Calu3 (cell line): ENCODE data around the gene AKAP12. TPM values are rescaled to one million over a fixed set of nuclear protein-coding genes. Genes with fewer than 3 reads are reported as not detected.

ENCODE experiments used
- BruUV-seq: library from RNA; stranded (reverse); fragments of 400-500 nt; replicated peaks from 2 replicates; lab custom pipeline; 2021; lab: Mats Ljungman, UMichigan
- CTCF ChIA-PET: fragments of 300-600 bp; sonication (Branson Sonifier 250); formaldehyde crosslinking; loops from one replicate; lab custom pipeline; 2022; ENCODE audit warnings: antibody characterized with exemption; lab: Charles Lee
- DNase-seq: peaks from one replicate; pipeline ENCODE4 v3.0.0; 2022
- H3K27ac Mint-ChIP-seq: one replicate; pipeline ENCODE4 v1.8.0; 2022; ENCODE audit warnings: mixed read lengths; ENCODE audit not compliant: unreplicated experiment
- H3K27me3 Mint-ChIP-seq: one replicate; pipeline ENCODE4 v1.8.0; 2022; ENCODE audit warnings: mixed read lengths; ENCODE audit not compliant: unreplicated experiment
- H3K36me3 Mint-ChIP-seq: one replicate; pipeline ENCODE4 v1.8.0; 2022; ENCODE audit warnings: mild to moderate bottlenecking, moderate library complexity, mixed read lengths; ENCODE audit not compliant: insufficient read depth, unreplicated experiment
- H3K4me1 Mint-ChIP-seq: one replicate; pipeline ENCODE4 v1.8.0; 2022; ENCODE audit warnings: mild to moderate bottlenecking, low read depth, mixed read lengths; ENCODE audit not compliant: unreplicated experiment
- H3K4me3 Mint-ChIP-seq: one replicate; pipeline ENCODE4 v1.8.0; 2022; ENCODE audit warnings: mild to moderate bottlenecking, low read depth, moderate library complexity, mixed read lengths; ENCODE audit not compliant: unreplicated experiment
- H3K9me3 Mint-ChIP-seq: one replicate; pipeline ENCODE4 v1.8.0; 2022; ENCODE audit warnings: low read depth, mixed read lengths; ENCODE audit not compliant: unreplicated experiment
- intact Hi-C: fragments of 100-400 bp; cut with micrococcal nuclease; formaldehyde crosslinking; loops from one replicate; pipeline ENCODE4 v1.10.0; 2022; ENCODE audit not compliant: unreplicated experiment
- total RNA-seq: library from RNA; stranded (reverse); gene quantifications from 2 replicates; pipeline ENCODE4 v1.2.3, GENCODE V29; 2022
- TF ChIP-seq, protein P1 (sequence below): fragments of 200-600 bp; IDR thresholded peaks from one replicate; pipeline ENCODE4 v1.8.0; 2022; ENCODE audit warnings: antibody characterized with exemption; ENCODE audit not compliant: unreplicated experiment

Gene AKAP12
- total RNA-seq, 1 experiment from 2014 or later, result 31.8 TPM

DNA sequence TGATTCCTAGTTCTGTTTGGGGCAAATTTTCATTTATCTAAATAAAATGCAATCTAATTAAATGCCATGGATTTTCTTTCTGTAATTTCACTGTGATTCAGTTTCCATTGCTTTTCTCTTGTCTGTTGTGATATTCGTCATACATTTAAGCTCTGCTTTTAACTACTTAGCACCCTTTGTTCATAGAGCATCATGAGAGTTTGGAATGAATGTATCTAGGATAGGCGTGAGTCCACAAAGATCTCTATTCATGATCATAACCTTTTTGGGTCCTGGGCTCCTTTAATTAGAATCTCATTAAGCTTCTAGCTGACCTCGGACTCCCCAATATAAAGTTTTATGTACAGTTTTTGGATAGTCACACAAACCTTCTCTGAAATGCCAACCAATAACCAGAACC lies 118.7 kb downstream of the AKAP12 start:
- intact Hi-C loops, result no loop called here
- CTCF ChIA-PET, result interaction anchor here (0.7 kb wide), 1 partner anchor 381 kb away, joined by 3 read pairs; no protein-coding TSS in a partner anchor
- no TSS peak for BruUV-seq
- TF ChIP-seq, protein P1, sequence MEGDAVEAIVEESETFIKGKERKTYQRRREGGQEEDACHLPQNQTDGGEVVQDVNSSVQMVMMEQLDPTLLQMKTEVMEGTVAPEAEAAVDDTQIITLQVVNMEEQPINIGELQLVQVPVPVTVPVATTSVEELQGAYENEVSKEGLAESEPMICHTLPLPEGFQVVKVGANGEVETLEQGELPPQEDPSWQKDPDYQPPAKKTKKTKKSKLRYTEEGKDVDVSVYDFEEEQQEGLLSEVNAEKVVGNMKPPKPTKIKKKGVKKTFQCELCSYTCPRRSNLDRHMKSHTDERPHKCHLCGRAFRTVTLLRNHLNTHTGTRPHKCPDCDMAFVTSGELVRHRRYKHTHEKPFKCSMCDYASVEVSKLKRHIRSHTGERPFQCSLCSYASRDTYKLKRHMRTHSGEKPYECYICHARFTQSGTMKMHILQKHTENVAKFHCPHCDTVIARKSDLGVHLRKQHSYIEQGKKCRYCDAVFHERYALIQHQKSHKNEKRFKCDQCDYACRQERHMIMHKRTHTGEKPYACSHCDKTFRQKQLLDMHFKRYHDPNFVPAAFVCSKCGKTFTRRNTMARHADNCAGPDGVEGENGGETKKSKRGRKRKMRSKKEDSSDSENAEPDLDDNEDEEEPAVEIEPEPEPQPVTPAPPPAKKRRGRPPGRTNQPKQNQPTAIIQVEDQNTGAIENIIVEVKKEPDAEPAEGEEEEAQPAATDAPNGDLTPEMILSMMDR, result no peak
- no peak overlapping the region for H3K4me3 Mint-ChIP-seq
- no peaks in the 10 kb centered on the region for H3K9me3 Mint-ChIP-seq
- no peaks in the 10 kb centered on the region for H3K4me1 Mint-ChIP-seq
- no peak overlapping the region for H3K27ac Mint-ChIP-seq
- peaks cover 13% of the 10 kb centered on the region for H3K36me3 Mint-ChIP-seq
- no peak for DNase-seq
- no peaks in the 10 kb centered on the region for H3K27me3 Mint-ChIP-seq

DNA sequence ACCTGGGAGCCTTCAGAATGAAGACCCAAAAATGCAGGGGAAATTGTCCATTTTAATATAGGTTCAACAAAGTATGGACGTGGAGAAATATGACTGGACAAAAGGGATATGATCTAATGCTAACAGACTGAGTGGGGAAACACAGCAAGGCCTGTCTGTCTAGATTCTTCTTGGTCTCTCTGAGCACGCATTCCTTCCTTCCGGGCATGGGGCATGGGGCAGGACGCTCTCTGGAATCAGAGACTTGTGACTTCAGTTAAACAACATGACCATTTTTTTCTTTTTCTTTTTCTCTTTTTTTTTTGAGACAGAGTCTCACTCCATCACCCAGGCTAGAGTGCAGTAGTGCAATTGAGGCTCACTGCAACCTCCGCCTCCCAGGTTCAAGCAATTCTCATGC lies 119.7 kb downstream of the AKAP12 start:
- Mint-ChIP-seq H3K27ac (no peak overlapping the region), H3K4me1 (no peaks in the 10 kb centered on the region), H3K9me3 (no peaks in the 10 kb centered on the region), H3K27me3 (no peaks in the 10 kb centered on the region), H3K36me3 (peaks cover 10% of the 10 kb centered on the region), H3K4me3 (no peak overlapping the region)
- CTCF ChIA-PET, result no interaction called here
- TF ChIP-seq, protein P1, result no peak
- intact Hi-C loops, result no loop called here
- no TSS peak for BruUV-seq
- no peak for DNase-seq

DNA sequence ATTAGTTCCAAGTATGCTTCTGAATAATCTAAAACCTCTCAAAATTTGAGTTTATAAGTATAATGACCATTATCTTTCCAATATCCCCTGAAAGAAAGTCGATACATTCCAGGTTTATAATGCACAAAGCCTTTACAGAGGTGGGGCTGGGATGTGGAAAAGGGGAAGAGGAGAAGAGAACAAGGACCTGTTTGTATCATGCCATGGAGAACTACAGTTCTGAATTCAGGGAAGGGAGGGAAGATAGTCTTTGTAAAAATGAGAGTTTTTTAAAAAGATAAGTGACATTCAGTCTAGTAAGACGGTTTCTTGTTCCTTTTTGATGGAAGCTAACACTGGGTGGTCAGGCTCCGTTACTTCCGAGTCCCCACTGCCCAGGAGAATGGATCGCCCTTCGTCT lies 125.5 kb downstream of the AKAP12 start:
- H3K4me3 Mint-ChIP-seq, result no peak overlapping the region
- H3K27ac Mint-ChIP-seq, result no peak overlapping the region
- BruUV-seq, result TSS peak; percentile 34
- no peaks in the 10 kb centered on the region for H3K27me3 Mint-ChIP-seq
- DNase-seq, result no peak
- H3K9me3 Mint-ChIP-seq, result no peaks in the 10 kb centered on the region
- H3K4me1 Mint-ChIP-seq, result no peaks in the 10 kb centered on the region
- TF ChIP-seq, protein P1, result no peak
- peaks cover 8% of the 10 kb centered on the region for H3K36me3 Mint-ChIP-seq
- CTCF ChIA-PET, result no interaction called here
- intact Hi-C loops, result no loop called here

DNA sequence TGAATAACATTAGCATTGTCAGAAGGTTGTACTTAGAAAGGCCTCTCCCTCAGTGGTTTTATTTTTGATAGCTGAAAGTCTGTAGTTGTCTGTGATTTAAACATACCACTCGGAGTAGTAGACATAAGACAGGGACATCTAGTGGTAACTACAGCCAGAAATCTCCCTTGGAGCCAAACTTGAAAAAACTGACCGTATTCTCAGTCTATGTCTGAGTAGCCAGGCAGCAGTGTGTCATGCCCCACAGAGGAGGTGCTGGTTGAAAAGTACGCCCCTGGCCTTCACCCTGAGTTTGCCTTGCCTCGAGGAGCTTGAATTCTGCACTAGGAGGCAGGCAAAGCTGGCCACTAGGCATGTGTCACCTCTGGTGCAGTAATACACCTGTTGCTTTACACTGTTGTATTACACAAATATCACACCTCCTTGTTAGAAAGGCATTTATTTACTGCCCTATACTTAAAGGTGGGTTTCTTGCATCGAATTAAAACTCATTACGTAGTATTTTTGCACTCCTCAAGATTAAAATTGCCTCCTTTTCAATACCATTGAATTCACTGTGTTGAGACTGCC lies 130.8 kb downstream of the AKAP12 start:
- DNase-seq, result no peak
- intact Hi-C loops, result no loop called here
- H3K9me3 Mint-ChIP-seq, result no peaks in the 10 kb centered on the region
- BruUV-seq, result no TSS peak
- H3K27me3 Mint-ChIP-seq, result no peaks in the 10 kb centered on the region
- H3K4me1 Mint-ChIP-seq, result no peaks in the 10 kb centered on the region
- no peak overlapping the region for H3K27ac Mint-ChIP-seq
- TF ChIP-seq, protein P1, result no peak
- CTCF ChIA-PET, result no interaction called here
- H3K36me3 Mint-ChIP-seq, result peaks cover 34% of the 10 kb centered on the region
- H3K4me3 Mint-ChIP-seq, result no peak overlapping the region
